ENCODE results near the gene ERF. TPM values are rescaled to one million over a fixed set of nuclear protein-coding genes. Genes with fewer than 3 reads are reported as not detected.

ERF gene
- total and polyA plus RNA-seq, 2 experiments from 2014 or later: 24.4 to 47.1 TPM

DNA sequence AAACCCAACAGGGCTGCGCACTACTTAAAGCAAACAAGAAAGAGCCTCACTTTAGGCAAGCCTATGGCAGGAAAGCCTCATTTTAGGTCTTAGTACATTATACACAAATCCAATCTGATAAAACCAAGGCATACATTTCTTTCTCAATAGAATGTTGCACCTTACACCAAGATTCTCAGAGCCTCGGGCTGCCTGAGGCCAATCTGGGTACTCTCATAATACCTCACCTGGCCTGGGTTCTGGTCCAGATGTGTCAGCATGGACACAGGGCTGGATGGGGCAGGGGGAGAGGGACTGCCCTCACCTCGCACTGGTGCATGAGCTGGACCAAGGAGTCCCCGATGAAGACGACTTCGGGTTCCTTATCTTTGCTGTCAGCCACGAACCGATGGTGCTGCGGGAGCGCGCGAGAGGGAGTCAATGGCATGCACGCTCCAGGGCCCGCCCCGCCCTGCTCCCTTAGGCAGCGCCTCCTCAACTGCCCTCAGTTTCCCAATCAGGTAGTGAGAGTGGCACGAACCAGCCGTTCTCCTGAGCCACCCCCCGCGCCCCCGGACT lies 46.8 kb upstream of the ERF start, which contains the start of gene PRR19:
Gene PRR19 (plus strand): TSS at position 487 of the 558 bp plus-strand sequence. CDS start 7,453 bp downstream, outside the sequence.
- Histone ChIP-seq H3K79me2 (peaks cover 21% of the 10 kb centered on the region), H4K20me1 (ENCODE audit: insufficient read depth, poor library complexity, severe bottlenecking) (no peaks in the 10 kb centered on the region), H3K36me3 (replicated peaks; ENCODE audit: insufficient read depth, low read depth) (no peaks in the 10 kb centered on the region), H3K9me3 (ENCODE audit: low read depth) (no peaks in the 10 kb centered on the region), H3K27me3 (no peaks in the 10 kb centered on the region), H3K27ac (peak within 1 kb of the TSS; percentile 63), H3K4me1 (ENCODE audit: insufficient read depth) (peaks cover 9% of the 10 kb centered on the region), H3K4me2 (peak within 1 kb of the TSS; percentile 97), H2AFZ (peak within 1 kb of the TSS; percentile 66), H3K4me3 (peak within 1 kb of the TSS; percentile 41), H3K9me2 (replicated peaks; ENCODE audit: insufficient read depth) (no peaks in the 10 kb centered on the region)
- WGBS (ENCODE audit: low lambda C conversion rate, missing lambda C conversion rate): 4% methylated on average over 18 of the region's 21 CpGs
- DNase-seq (ENCODE audit: low spot score): peak; percentile 57
- TF ChIP-seq EZH2 (IDR thresholded peaks at IDR 0.05; ENCODE audit: borderline replicate concordance) (no peak), EZH2phosphoT487 (IDR thresholded peaks at IDR 0.05; ENCODE audit: low read depth, severe bottlenecking, unreplicated experiment) (no peak)
- TF ChIP-seq, protein P1, sequence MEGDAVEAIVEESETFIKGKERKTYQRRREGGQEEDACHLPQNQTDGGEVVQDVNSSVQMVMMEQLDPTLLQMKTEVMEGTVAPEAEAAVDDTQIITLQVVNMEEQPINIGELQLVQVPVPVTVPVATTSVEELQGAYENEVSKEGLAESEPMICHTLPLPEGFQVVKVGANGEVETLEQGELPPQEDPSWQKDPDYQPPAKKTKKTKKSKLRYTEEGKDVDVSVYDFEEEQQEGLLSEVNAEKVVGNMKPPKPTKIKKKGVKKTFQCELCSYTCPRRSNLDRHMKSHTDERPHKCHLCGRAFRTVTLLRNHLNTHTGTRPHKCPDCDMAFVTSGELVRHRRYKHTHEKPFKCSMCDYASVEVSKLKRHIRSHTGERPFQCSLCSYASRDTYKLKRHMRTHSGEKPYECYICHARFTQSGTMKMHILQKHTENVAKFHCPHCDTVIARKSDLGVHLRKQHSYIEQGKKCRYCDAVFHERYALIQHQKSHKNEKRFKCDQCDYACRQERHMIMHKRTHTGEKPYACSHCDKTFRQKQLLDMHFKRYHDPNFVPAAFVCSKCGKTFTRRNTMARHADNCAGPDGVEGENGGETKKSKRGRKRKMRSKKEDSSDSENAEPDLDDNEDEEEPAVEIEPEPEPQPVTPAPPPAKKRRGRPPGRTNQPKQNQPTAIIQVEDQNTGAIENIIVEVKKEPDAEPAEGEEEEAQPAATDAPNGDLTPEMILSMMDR (IDR thresholded peaks at IDR 0.05; ENCODE audit: poor library complexity): no peak

DNA sequence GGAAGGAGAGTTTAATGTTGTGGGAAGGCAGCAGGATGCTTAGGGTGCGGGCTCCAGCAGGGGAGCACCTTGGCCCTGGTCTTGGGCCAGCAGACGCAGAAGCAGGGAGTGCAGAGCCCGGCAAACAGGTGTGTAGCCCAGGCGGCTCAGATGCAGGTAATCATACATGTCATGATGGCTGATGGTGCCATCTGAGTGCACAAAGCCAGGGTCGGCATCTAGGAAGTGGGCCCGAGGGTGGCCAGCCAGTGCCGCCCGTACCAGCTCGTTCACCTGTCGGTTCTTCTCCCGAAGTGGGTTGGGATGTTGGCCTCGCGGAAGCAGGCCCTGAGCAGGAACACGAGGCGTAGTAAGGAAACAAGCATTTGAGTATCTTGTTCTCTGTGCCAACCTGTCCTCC lies 42.1 kb upstream of the ERF start:
- peaks cover 21% of the 10 kb centered on the region for H3K79me2 ChIP-seq
- H3K4me1 ChIP-seq (ENCODE audit: insufficient read depth): peaks cover 5% of the 10 kb centered on the region
- H3K4me2 ChIP-seq: no peak overlapping the region
- H2AFZ ChIP-seq: no peak overlapping the region
- no peaks in the 10 kb centered on the region for H3K36me3 ChIP-seq (replicated peaks; ENCODE audit: insufficient read depth, low read depth)
- peaks cover under 1% of the 10 kb centered on the region for H4K20me1 ChIP-seq (ENCODE audit: insufficient read depth, poor library complexity, severe bottlenecking)
- H3K4me3 ChIP-seq: no peak overlapping the region
- WGBS (ENCODE audit: low lambda C conversion rate, missing lambda C conversion rate): 98% methylated on average over 15 of the region's 15 CpGs
- TF ChIP-seq, protein P1 (IDR thresholded peaks at IDR 0.05; ENCODE audit: poor library complexity): no peak
- TF ChIP-seq EZH2phosphoT487 (IDR thresholded peaks at IDR 0.05; ENCODE audit: low read depth, severe bottlenecking, unreplicated experiment) (no peak), EZH2 (IDR thresholded peaks at IDR 0.05; ENCODE audit: borderline replicate concordance) (no peak)
- H3K27me3 ChIP-seq: no peaks in the 10 kb centered on the region
- no peak for DNase-seq (ENCODE audit: low spot score)
- H3K9me2 ChIP-seq (replicated peaks; ENCODE audit: insufficient read depth): no peaks in the 10 kb centered on the region
- no peak overlapping the region for H3K27ac ChIP-seq
- no peaks in the 10 kb centered on the region for H3K9me3 ChIP-seq (ENCODE audit: low read depth)

DNA sequence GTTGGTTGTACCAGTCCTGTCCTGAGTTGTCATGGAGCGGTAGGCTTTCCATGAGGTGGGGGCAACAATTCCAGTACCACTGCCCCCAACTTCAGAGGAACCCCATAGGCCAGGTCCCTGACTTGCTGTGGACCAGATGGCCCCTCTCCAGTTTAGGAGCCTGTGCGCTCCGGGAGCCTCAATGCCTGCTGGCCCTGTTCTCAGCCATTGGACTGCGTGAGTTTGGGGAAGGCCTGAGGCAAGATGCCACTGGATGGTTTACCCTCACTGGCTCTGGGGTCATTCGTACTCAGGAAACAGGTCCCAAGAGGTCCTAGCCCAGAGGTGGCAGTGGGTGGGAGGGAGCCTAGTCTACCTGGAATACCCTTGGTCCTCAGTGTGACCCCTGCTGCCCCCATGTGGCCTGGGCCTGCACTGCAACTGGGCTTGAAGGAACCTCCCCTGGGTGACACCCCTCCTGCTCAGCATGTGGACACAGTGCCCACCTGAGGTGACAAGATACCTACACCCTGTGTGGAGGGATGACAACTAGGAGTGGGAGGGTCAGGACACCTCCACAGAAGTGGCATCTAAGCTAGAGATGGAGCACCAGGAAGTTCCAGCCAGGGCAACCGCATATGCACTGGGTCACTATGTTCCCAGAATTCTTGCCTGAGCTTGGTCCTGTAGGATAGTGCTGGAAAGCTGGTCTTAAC lies 41.0 kb upstream of the ERF start:
- Histone ChIP-seq H3K27me3 (no peaks in the 10 kb centered on the region), H3K27ac (no peak overlapping the region), H3K9me2 (replicated peaks; ENCODE audit: insufficient read depth) (no peaks in the 10 kb centered on the region), H3K9me3 (ENCODE audit: low read depth) (no peaks in the 10 kb centered on the region), H2AFZ (no peak overlapping the region), H3K36me3 (replicated peaks; ENCODE audit: insufficient read depth, low read depth) (no peaks in the 10 kb centered on the region), H3K4me1 (ENCODE audit: insufficient read depth) (peaks cover 2% of the 10 kb centered on the region), H3K79me2 (peaks cover 13% of the 10 kb centered on the region), H4K20me1 (ENCODE audit: insufficient read depth, poor library complexity, severe bottlenecking) (peaks cover 7% of the 10 kb centered on the region), H3K4me3 (no peak overlapping the region), H3K4me2 (no peak overlapping the region)
- TF ChIP-seq EZH2 (IDR thresholded peaks at IDR 0.05; ENCODE audit: borderline replicate concordance): no peak
- TF ChIP-seq, protein P1 (IDR thresholded peaks at IDR 0.05; ENCODE audit: poor library complexity): peak; percentile 77
- no peak for TF ChIP-seq EZH2phosphoT487 (IDR thresholded peaks at IDR 0.05; ENCODE audit: low read depth, severe bottlenecking, unreplicated experiment)
- DNase-seq (ENCODE audit: low spot score): peak; percentile 87
- 82% methylated on average over 6 of the region's 6 CpGs for WGBS (ENCODE audit: low lambda C conversion rate, missing lambda C conversion rate)
